ENCODE measurements around the gene SLC22A17. TPM values are rescaled to one million over a fixed set of nuclear protein-coding genes. Genes with fewer than 3 reads are reported as not detected.

SLC22A17 gene
- total RNA-seq, 3 donors from 2014 or later = 2.0 to 2.4 (median 2.3) TPM

- ATAC-seq (peak; percentile 57 to 60), DNase-seq (peak; percentile 86)
- Mint-ChIP-seq H3K4me3 (peak within 1 kb of the TSS; percentile 98), H3K4me1 (ENCODE audit: low read depth) (peaks cover 16% of the 10 kb centered on the region), H3K27me3 (ENCODE audit: low read depth) (peaks cover 19% of the 10 kb centered on the region), H3K36me3 (ENCODE audit: insufficient read depth) (peaks cover 1% of the 10 kb centered on the region), H3K9me3 (no peaks in the 10 kb centered on the region)
Measured at GRCh38 chr14:23302290-23303225, 50.1 kb downstream of the SLC22A17 start, which contains the start of gene PPP1R3E. PPP1R3E (minus strand) TSS chr14:23302859; CDS start chr14:23302576, 283 bp downstream.

- peak overlapping the region; percentile 89 for H3K4me3 Mint-ChIP-seq
- no peak for DNase-seq
- H3K4me1 Mint-ChIP-seq (ENCODE audit: low read depth) = peaks cover 16% of the 10 kb centered on the region
- H3K36me3 Mint-ChIP-seq (ENCODE audit: insufficient read depth) = peaks cover 4% of the 10 kb centered on the region
- H3K9me3 Mint-ChIP-seq = no peaks in the 10 kb centered on the region
- ATAC-seq = peak; percentile 32 to 33
- H3K27me3 Mint-ChIP-seq (ENCODE audit: low read depth) = peaks cover 14% of the 10 kb centered on the region
Measured at GRCh38 chr14:23301969-23302289, 50.8 kb downstream of the SLC22A17 start.

GRCh38 chr14:23301288-23301968 is 51.3 kb downstream of the SLC22A17 start:
- Mint-ChIP-seq H3K27me3 (ENCODE audit: low read depth) (peaks cover 14% of the 10 kb centered on the region), H3K4me1 (ENCODE audit: low read depth) (peaks cover 16% of the 10 kb centered on the region), H3K36me3 (ENCODE audit: insufficient read depth) (peaks cover 4% of the 10 kb centered on the region), H3K4me3 (peak overlapping the region; percentile 89), H3K9me3 (no peaks in the 10 kb centered on the region)
- peak; percentile 95 for DNase-seq
- ATAC-seq = peak; percentile 83 to 84

GRCh38 chr14:23300687-23301223 is 51.9 kb downstream of the SLC22A17 start:
- ATAC-seq = no peak
- H3K4me3 Mint-ChIP-seq = peak overlapping the region; percentile 89
- peaks cover 16% of the 10 kb centered on the region for H3K4me1 Mint-ChIP-seq (ENCODE audit: low read depth)
- H3K27me3 Mint-ChIP-seq (ENCODE audit: low read depth) = peaks cover 7% of the 10 kb centered on the region
- peaks cover 4% of the 10 kb centered on the region for H3K36me3 Mint-ChIP-seq (ENCODE audit: insufficient read depth)
- H3K9me3 Mint-ChIP-seq = no peaks in the 10 kb centered on the region
- DNase-seq = no peak

GRCh38 chr14:23299986-23300686 is 52.6 kb downstream of the SLC22A17 start:
- Mint-ChIP-seq H3K9me3 (no peaks in the 10 kb centered on the region), H3K4me3 (peak overlapping the region; percentile 89), H3K36me3 (ENCODE audit: insufficient read depth) (peaks cover 4% of the 10 kb centered on the region), H3K27me3 (ENCODE audit: low read depth) (peaks cover 3% of the 10 kb centered on the region), H3K4me1 (ENCODE audit: low read depth) (peaks cover 19% of the 10 kb centered on the region)
- DNase-seq (no peak), ATAC-seq (no peak)

GRCh38 chr14:23299211-23299957 is 53.3 kb downstream of the SLC22A17 start:
- no peak overlapping the region for H3K4me3 Mint-ChIP-seq
- H3K9me3 Mint-ChIP-seq = no peaks in the 10 kb centered on the region
- H3K4me1 Mint-ChIP-seq (ENCODE audit: low read depth) = peaks cover 26% of the 10 kb centered on the region
- no peak for DNase-seq
- H3K36me3 Mint-ChIP-seq (ENCODE audit: insufficient read depth) = peaks cover 4% of the 10 kb centered on the region
- no peak for ATAC-seq
- H3K27me3 Mint-ChIP-seq (ENCODE audit: low read depth) = no peaks in the 10 kb centered on the region

- DNase-seq (no peak), ATAC-seq (no peak)
- no peaks in the 10 kb centered on the region for H3K27me3 Mint-ChIP-seq (ENCODE audit: low read depth)
- no peak overlapping the region for H3K4me3 Mint-ChIP-seq
- H3K9me3 Mint-ChIP-seq = no peaks in the 10 kb centered on the region
- peaks cover 4% of the 10 kb centered on the region for H3K36me3 Mint-ChIP-seq (ENCODE audit: insufficient read depth)
- H3K4me1 Mint-ChIP-seq (ENCODE audit: low read depth) = peaks cover 24% of the 10 kb centered on the region
Measured at GRCh38 chr14:23297611-23298277, 54.9 kb downstream of the SLC22A17 start.

- no peak for ATAC-seq
- Mint-ChIP-seq H3K4me3 (no peak overlapping the region), H3K27me3 (ENCODE audit: low read depth) (no peaks in the 10 kb centered on the region), H3K4me1 (ENCODE audit: low read depth) (peaks cover 22% of the 10 kb centered on the region), H3K36me3 (ENCODE audit: insufficient read depth) (peaks cover 4% of the 10 kb centered on the region), H3K9me3 (no peaks in the 10 kb centered on the region)
- DNase-seq = no peak
Measured at GRCh38 chr14:23297096-23297495, 55.6 kb downstream of the SLC22A17 start.

Other genes with a start within 250 kb of the SLC22A17 start
- gene CIROP, start 247.9 kb downstream of the SLC22A17 start, total RNA-seq = not detected
- not detected for gene CEBPE, start 233.6 kb downstream of the SLC22A17 start, total RNA-seq
- 1 to 10 TPM in 2 of 3 donors, under 1 TPM in 1; 0.81 to 1.5 (median 1.4) TPM for gene SLC7A8, start 169.2 kb downstream of the SLC22A17 start, total RNA-seq
- not detected for gene RNF212B, start 115.0 kb downstream of the SLC22A17 start, total RNA-seq
- gene HOMEZ, start 66.8 kb downstream of the SLC22A17 start, total RNA-seq = 1 to 10 TPM; 5.8 to 8.4 (median 8.1) TPM
- gene PPP1R3E, start 50.0 kb downstream of the SLC22A17 start, total RNA-seq = 1 to 10 TPM; 7.3 to 7.9 (median 7.8) TPM
- gene BCL2L2, start 46.1 kb downstream of the SLC22A17 start, total RNA-seq = under 1 TPM; 0.10 to 0.73 (median 0.40) TPM
- gene PABPN1, start 31.4 kb downstream of the SLC22A17 start, total RNA-seq = 100 to 1,000 TPM; 319 to 339 (median 333) TPM
- gene EFS, start 12.3 kb upstream of the SLC22A17 start, total RNA-seq = under 1 TPM in 2 of 3 donors, not detected in 1; 0.08 TPM
- gene IL25, start 19.9 kb upstream of the SLC22A17 start, total RNA-seq = not detected
- not detected for gene CMTM5, start 24.2 kb upstream of the SLC22A17 start, total RNA-seq
- not detected for gene MYH6, start 55.4 kb upstream of the SLC22A17 start, total RNA-seq
- under 1 TPM in 1 of 3 donors, not detected in 2; 0.03 TPM for gene MYH7, start 82.8 kb upstream of the SLC22A17 start, total RNA-seq
- 100 to 1,000 TPM; 115 to 120 (median 117) TPM for gene NGDN, start 116.8 kb upstream of the SLC22A17 start, total RNA-seq
- 1 to 10 TPM in 2 of 3 donors, under 1 TPM in 1; 0.58 to 1.1 (median 1.1) TPM for gene ZFHX2, start 198.9 kb upstream of the SLC22A17 start, total RNA-seq
- gene THTPA, start 203.4 kb upstream of the SLC22A17 start, total RNA-seq = 10 to 100 TPM; 17.1 to 18.8 (median 17.6) TPM
- 100 to 1,000 TPM in 2 of 3 donors, 10 to 100 TPM in 1; 86.9 to 113 (median 108) TPM for gene AP1G2, start 214.9 kb upstream of the SLC22A17 start, total RNA-seq
- under 1 TPM; 0.11 to 0.27 (median 0.13) TPM for gene JPH4, start 225.9 kb upstream of the SLC22A17 start, total RNA-seq

Measured in activated T-cell treated with anti-CD3 and anti-CD28 coated beads, Interleukin-2, amount 50 U/mL, for 4 hours (primary cell).